Measurements from ENCODE around the gene ZC3H7A.

The ZC3H7A gene

GRCh38 chr16:11712122-11712521, 84.9 kb downstream of the ZC3H7A start:
- no peak overlapping the region for H3K27ac ChIP-seq (ENCODE audit: extremely low read depth, low read depth, low read length)
- TF ChIP-seq SCRT2 (tag by site-specific recombination; IDR thresholded peaks at IDR 0.05) (peak; percentile 88), PRDM2 (tag by site-specific recombination; IDR thresholded peaks at IDR 0.05; ENCODE audit: borderline replicate concordance) (no peak), ZNF366 (tag by site-specific recombination; conservative IDR thresholded peaks at IDR 0.05) (no peak), ZNF354C (tag by site-specific recombination; IDR thresholded peaks at IDR 0.05; ENCODE audit: borderline replicate concordance, low read depth) (no peak), SCRT1 (tag by site-specific recombination; IDR thresholded peaks at IDR 0.05; ENCODE audit: borderline replicate concordance) (peak; percentile 76), ZSCAN23 (tag by site-specific recombination; IDR thresholded peaks at IDR 0.05) (no peak)
- H3K4me1 ChIP-seq (ENCODE audit: control insufficient read depth, insufficient read depth, low read length) = no peaks in the 10 kb centered on the region
- no peaks in the 10 kb centered on the region for H3K9me3 ChIP-seq (ENCODE audit: control insufficient read depth, insufficient read depth, low read depth, low read length)
- ChIA-PET POLR2A (no interaction called here), CTCF (interaction anchor here (0.6 to 5.0 kb wide), 8 partner anchors 11 to 757 kb away, joined by 3 to 26 read pairs (median 3); partner anchors contain the start of gene SNN)
- H3K4me3 ChIP-seq (ENCODE audit: low read depth, low read length) = no peak overlapping the region
- peaks cover 15 to 50% of the 10 kb centered on the region in 2 experiments; a peak in 2 of 3 replicates for H3K36me3 ChIP-seq (ENCODE audit: control insufficient read depth in 2 of 2, insufficient read depth in 1 of 2, low read length in 2 of 2)

- Histone ChIP-seq H3K27ac (ENCODE audit: extremely low read depth, low read depth, low read length) (no peak overlapping the region), H3K36me3 (ENCODE audit: control insufficient read depth in 2 of 2, insufficient read depth in 1 of 2, low read length in 2 of 2) (peaks cover 15 to 50% of the 10 kb centered on the region in 2 experiments; a peak in 2 of 3 replicates), H3K4me1 (ENCODE audit: control insufficient read depth, insufficient read depth, low read length) (no peaks in the 10 kb centered on the region), H3K9me3 (ENCODE audit: control insufficient read depth, insufficient read depth, low read depth, low read length) (no peaks in the 10 kb centered on the region), H3K4me3 (ENCODE audit: low read depth, low read length) (no peak overlapping the region)
- POLR2A ChIA-PET = no interaction called here
- no peak for TF ChIP-seq ZNF621 (tag by site-specific recombination; IDR thresholded peaks at IDR 0.05)
- no peak for TF ChIP-seq ZNF404 (tag by site-specific recombination; IDR thresholded peaks at IDR 0.05)
- no peak for TF ChIP-seq ZBTB44 (tag by site-specific recombination; IDR thresholded peaks at IDR 0.05)
- no peak for TF ChIP-seq GLIS1 (tag by site-specific recombination; IDR thresholded peaks at IDR 0.05)
- TF ChIP-seq ZNF792 (tag by site-specific recombination; IDR thresholded peaks at IDR 0.05) = no peak
- TF ChIP-seq OVOL3 (tag by site-specific recombination; IDR thresholded peaks at IDR 0.05) = no peak
- CTCF ChIA-PET = interaction anchor here (0.6 to 5.0 kb wide), 6 partner anchors 12 to 757 kb away, joined by 3 to 26 read pairs (median 4); partner anchors contain the start of gene ZC3H7A
Measured at GRCh38 chr16:11711662-11712061, 85.4 kb downstream of the ZC3H7A start.

- CTCF ChIA-PET = interaction anchor here (1.2 to 1.8 kb wide), 3 partner anchors 11 to 301 kb away, joined by 5 to 7 read pairs (median 6); no protein-coding TSS in a partner anchor
- Histone ChIP-seq H3K36me3 (ENCODE audit: control insufficient read depth in 2 of 2, insufficient read depth in 1 of 2, low read length in 2 of 2) (peaks cover 2 to 45% of the 10 kb centered on the region in 2 experiments; a peak in 2 of 3 replicates), H3K4me1 (ENCODE audit: control insufficient read depth, insufficient read depth, low read length) (no peaks in the 10 kb centered on the region), H3K4me3 (ENCODE audit: low read depth, low read length) (no peak overlapping the region), H3K9me3 (ENCODE audit: control insufficient read depth, insufficient read depth, low read depth, low read length) (no peaks in the 10 kb centered on the region), H3K27ac (ENCODE audit: extremely low read depth, low read depth, low read length) (no peak overlapping the region)
- POLR2A ChIA-PET = no interaction called here
- TF ChIP-seq SCRT2 (tag by site-specific recombination; IDR thresholded peaks at IDR 0.05) = no peak
- TF ChIP-seq ZNF629 (tag by site-specific recombination; IDR thresholded peaks at IDR 0.05) = no peak
- TF ChIP-seq ZNF10 (tag by site-specific recombination; IDR thresholded peaks at IDR 0.05) = no peak
- no peak for TF ChIP-seq GLIS1 (tag by site-specific recombination; IDR thresholded peaks at IDR 0.05)
Measured at GRCh38 chr16:11708421-11708820, 88.6 kb downstream of the ZC3H7A start.
